ENCODE data around the gene JSRP1.

DNA sequence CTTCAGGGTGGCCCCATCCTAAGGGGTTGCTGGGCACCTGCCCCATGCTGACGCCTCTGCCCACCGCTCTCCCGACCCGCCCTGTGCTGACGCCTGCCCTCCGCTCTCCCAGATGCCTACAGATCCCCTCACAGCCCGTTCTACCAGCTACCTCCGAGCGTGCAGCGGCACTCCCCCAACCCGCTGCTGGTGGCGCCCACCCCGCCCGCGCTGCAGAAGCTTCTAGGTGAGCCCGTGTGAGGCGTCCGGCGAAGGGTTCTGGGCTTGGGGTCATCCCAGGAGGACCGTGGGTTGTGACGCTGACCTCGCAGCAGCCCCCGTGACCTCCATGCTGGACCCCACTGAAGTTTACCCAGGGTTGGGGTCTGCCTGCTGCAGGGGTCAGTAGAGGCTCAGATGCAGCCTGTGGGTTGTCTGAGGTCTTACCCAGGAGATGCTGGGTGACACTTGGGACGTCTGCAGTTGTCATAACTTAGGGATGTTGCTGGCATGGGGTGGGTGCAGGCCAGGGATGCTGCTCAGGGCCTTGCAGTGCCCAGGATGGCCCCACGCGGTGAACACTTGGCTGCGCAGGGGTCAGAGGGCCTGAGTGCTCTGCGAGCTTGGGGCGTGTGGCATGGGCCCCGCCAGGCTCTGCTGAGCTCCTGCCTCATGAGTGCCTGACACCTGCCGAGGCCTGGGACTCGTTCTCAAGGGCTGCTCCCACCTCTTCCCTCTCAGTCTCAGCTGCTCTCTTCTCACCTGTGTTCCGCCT is 45.1 kb downstream of the JSRP1 start:
- TF ChIP-seq, protein P1, sequence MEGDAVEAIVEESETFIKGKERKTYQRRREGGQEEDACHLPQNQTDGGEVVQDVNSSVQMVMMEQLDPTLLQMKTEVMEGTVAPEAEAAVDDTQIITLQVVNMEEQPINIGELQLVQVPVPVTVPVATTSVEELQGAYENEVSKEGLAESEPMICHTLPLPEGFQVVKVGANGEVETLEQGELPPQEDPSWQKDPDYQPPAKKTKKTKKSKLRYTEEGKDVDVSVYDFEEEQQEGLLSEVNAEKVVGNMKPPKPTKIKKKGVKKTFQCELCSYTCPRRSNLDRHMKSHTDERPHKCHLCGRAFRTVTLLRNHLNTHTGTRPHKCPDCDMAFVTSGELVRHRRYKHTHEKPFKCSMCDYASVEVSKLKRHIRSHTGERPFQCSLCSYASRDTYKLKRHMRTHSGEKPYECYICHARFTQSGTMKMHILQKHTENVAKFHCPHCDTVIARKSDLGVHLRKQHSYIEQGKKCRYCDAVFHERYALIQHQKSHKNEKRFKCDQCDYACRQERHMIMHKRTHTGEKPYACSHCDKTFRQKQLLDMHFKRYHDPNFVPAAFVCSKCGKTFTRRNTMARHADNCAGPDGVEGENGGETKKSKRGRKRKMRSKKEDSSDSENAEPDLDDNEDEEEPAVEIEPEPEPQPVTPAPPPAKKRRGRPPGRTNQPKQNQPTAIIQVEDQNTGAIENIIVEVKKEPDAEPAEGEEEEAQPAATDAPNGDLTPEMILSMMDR (conservative IDR thresholded peaks at IDR 0.05; ENCODE audit: low read depth in 2 of 2), result no peak
- TF ChIP-seq EZH2 (IDR thresholded peaks at IDR 0.05; ENCODE audit: low read depth, unreplicated experiment), result no peak
- no peak for TF ChIP-seq EZH2phosphoT487 (IDR thresholded peaks at IDR 0.05; ENCODE audit: unreplicated experiment)
- TF ChIP-seq, protein P2, sequence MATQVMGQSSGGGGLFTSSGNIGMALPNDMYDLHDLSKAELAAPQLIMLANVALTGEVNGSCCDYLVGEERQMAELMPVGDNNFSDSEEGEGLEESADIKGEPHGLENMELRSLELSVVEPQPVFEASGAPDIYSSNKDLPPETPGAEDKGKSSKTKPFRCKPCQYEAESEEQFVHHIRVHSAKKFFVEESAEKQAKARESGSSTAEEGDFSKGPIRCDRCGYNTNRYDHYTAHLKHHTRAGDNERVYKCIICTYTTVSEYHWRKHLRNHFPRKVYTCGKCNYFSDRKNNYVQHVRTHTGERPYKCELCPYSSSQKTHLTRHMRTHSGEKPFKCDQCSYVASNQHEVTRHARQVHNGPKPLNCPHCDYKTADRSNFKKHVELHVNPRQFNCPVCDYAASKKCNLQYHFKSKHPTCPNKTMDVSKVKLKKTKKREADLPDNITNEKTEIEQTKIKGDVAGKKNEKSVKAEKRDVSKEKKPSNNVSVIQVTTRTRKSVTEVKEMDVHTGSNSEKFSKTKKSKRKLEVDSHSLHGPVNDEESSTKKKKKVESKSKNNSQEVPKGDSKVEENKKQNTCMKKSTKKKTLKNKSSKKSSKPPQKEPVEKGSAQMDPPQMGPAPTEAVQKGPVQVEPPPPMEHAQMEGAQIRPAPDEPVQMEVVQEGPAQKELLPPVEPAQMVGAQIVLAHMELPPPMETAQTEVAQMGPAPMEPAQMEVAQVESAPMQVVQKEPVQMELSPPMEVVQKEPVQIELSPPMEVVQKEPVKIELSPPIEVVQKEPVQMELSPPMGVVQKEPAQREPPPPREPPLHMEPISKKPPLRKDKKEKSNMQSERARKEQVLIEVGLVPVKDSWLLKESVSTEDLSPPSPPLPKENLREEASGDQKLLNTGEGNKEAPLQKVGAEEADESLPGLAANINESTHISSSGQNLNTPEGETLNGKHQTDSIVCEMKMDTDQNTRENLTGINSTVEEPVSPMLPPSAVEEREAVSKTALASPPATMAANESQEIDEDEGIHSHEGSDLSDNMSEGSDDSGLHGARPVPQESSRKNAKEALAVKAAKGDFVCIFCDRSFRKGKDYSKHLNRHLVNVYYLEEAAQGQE (IDR thresholded peaks at IDR 0.05; ENCODE audit: unreplicated experiment), result no peak
- TF ChIP-seq POLR2AphosphoS5 (IDR thresholded peaks at IDR 0.05; ENCODE audit: low read depth), result no peak
- no peak for TF ChIP-seq CREB1 (CRISPR knock-in tag; IDR thresholded peaks at IDR 0.05; ENCODE audit: low read depth)
- no peak for TF ChIP-seq ZNF331 (CRISPR knock-in tag; IDR thresholded peaks at IDR 0.05; ENCODE audit: low read depth)
- TF ChIP-seq JUNB (IDR thresholded peaks at IDR 0.05; ENCODE audit: unreplicated experiment), result no peak
- TF ChIP-seq ZNF114 (CRISPR knock-in tag; IDR thresholded peaks at IDR 0.05), result no peak

Measured in GM23338 (cell line).